Hindlimb muscle (tissue), 1 donor: Measurements from ENCODE around the gene CREBZF. TPM values are rescaled to one million over a fixed set of nuclear protein-coding genes. Genes with fewer than 3 reads are reported as not detected.

Experiments used
- DNase-seq: peaks from one replicate; pipeline ENCODE4 v3.0.0-alpha.2; 2013
- polyA plus RNA-seq: library from polyadenylated mRNA; unstranded; fragments of 120-200 nt; gene quantifications from one replicate; pipeline ENCODE4 v1.2.1, GENCODE V29; 2013; ENCODE audit not compliant: insufficient read length

The CREBZF gene
- 50.5 TPM for polyA plus RNA-seq

- peak; percentile 97 for DNase-seq
Observed at GRCh38 chr11:85664615-85665481, at the start of gene CREBZF. CREBZF (minus strand) TSS chr11:85665129; CDS start chr11:85664875, 254 bp downstream.

GRCh38 chr11:85712953-85713352, 48.0 kb upstream of the CREBZF start:
- no peak for DNase-seq

GRCh38 chr11:85710917-85711316, 46.0 kb upstream of the CREBZF start:
- DNase-seq, result no peak

GRCh38 chr11:85709941-85710702, 45.2 kb upstream of the CREBZF start:
- DNase-seq, result no peak

GRCh38 chr11:85705800-85706199, 40.9 kb upstream of the CREBZF start:
- DNase-seq, result no peak

GRCh38 chr11:85704967-85705366, 40.0 kb upstream of the CREBZF start:
- DNase-seq, result no peak

GRCh38 chr11:85699957-85700741, 35.2 kb upstream of the CREBZF start:
- DNase-seq, result no peak

GRCh38 chr11:85698195-85698594, 33.3 kb upstream of the CREBZF start:
- no peak for DNase-seq

GRCh38 chr11:85697747-85698146, 32.8 kb upstream of the CREBZF start:
- no peak for DNase-seq

- DNase-seq, result no peak
Observed at GRCh38 chr11:85695546-85695945, 30.6 kb upstream of the CREBZF start.

GRCh38 chr11:85694385-85694980, 29.6 kb upstream of the CREBZF start:
- DNase-seq, result no peak

- DNase-seq, result peak; percentile 91
Observed at GRCh38 chr11:85685820-85686459, 21.0 kb upstream of the CREBZF start, which contains the start of gene CCDC89. CCDC89 (minus strand) TSS chr11:85686195; CDS start chr11:85686130, 65 bp downstream.

- peak; percentile 54 for DNase-seq
Observed at GRCh38 chr11:85685125-85685819, 20.3 kb upstream of the CREBZF start.

- DNase-seq, result peak; percentile 79
Observed at GRCh38 chr11:85682330-85683305, 17.7 kb upstream of the CREBZF start.

- no peak for DNase-seq
Observed at GRCh38 chr11:85680897-85681296, 16.0 kb upstream of the CREBZF start.

GRCh38 chr11:85679576-85679975, 14.6 kb upstream of the CREBZF start:
- DNase-seq, result no peak

- no peak for DNase-seq
Observed at GRCh38 chr11:85673393-85673792, 8.5 kb upstream of the CREBZF start.

GRCh38 chr11:85672105-85672902, 7.4 kb upstream of the CREBZF start:
- no peak for DNase-seq
